NCI-H128 (cell line): ENCODE results near the gene ZNF277.

Experiments
- DNase-seq: peaks from one replicate; lab custom pipeline; 2025; ENCODE audit not compliant: unreplicated experiment; lab: John Stamatoyannopoulos, UW

ZNF277 gene

GRCh38 chr7:112385516-112385915, 179.0 kb downstream of the ZNF277 start:
- no peak for DNase-seq

- no peak for DNase-seq
Measured at GRCh38 chr7:112386619-112387018, 180.1 kb downstream of the ZNF277 start.

- no peak for DNase-seq
Measured at GRCh38 chr7:112390167-112390566, 183.7 kb downstream of the ZNF277 start.

- DNase-seq = peak; percentile 7
Measured at GRCh38 chr7:112391079-112391821, 184.8 kb downstream of the ZNF277 start.

- DNase-seq = peak; percentile 28
Measured at GRCh38 chr7:112391841-112392286, 185.4 kb downstream of the ZNF277 start.
